ENCODE results near the gene TNFRSF4.

TNFRSF4 gene

DNA sequence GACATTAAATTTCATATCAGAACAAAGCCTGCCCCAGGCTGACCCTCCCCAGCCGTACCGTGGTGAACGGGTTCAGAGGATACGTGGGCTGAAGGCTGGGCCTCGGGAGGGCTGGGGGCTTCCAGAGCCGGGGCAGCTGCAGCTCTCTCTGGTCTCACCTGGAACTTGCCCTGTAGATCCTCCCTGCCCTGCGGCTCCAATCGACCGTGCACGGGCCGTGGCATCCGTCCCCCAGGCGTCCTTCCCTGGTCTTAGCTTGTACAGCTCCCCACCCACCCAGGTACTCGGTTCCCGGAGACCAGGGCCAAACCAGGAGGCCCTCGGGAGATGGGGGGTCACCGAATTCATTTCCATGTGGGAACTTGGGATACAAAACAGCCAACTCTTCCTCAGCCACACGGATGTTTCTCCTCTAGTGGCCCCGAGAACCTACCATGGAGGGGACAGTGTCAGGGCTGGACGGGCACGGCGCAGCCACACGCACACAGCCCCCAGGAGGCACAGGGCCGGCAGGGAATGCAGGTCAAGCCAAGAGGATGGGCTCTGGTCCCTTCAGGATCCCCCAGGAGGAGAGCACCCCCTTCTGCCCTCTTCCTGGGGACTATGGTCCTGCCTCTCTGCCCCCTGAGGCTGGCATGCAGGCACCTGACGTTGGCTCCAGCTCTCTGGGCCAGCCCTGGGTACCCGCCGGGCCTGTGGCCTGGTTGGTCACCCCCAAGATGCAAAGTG is 21.2 kb upstream of the TNFRSF4 start:
- peaks cover 19% of the 10 kb centered on the region for H3K4me1 ChIP-seq

DNA sequence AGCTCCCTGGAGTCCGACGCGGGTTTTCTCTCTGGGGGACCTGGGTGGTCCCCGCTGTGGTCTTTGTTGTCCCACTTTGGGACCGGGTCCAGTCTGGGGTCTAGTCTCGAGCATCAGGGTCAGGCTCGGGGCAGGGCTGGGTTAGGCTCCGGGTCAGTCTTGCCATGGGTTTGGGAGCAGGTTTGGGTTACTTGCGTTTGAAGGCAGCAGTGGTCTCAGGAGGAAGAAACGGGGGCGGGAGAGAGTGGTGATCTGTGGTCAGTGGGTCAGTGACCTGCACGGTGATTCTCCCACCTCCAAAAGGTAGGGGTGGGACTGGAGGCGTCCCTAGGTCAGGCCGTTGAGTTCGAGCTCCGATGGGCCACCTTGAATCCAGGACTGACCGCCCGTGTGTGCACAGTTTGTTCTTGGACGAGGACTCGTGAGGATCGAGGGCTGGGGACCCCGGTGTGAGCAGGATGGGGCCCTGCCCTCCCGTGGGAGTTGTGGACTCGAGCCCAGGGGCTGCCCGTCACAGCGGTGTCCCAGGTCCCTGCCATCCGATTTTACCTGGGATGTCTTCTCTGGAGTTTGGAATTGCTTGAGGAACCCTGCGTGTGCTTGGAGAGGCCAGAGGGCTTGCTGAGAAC is 20.3 kb upstream of the TNFRSF4 start:
- no peak overlapping the region for H3K4me3 ChIP-seq (ENCODE audit: low read depth, low read length)
- H3K27me3 ChIP-seq: peaks cover 20% of the 10 kb centered on the region
- no peak for DNase-seq
- H3K9me3 ChIP-seq: peaks cover 6% of the 10 kb centered on the region
- peaks cover 16% of the 10 kb centered on the region for H3K4me1 ChIP-seq
- TF ChIP-seq, protein P1, sequence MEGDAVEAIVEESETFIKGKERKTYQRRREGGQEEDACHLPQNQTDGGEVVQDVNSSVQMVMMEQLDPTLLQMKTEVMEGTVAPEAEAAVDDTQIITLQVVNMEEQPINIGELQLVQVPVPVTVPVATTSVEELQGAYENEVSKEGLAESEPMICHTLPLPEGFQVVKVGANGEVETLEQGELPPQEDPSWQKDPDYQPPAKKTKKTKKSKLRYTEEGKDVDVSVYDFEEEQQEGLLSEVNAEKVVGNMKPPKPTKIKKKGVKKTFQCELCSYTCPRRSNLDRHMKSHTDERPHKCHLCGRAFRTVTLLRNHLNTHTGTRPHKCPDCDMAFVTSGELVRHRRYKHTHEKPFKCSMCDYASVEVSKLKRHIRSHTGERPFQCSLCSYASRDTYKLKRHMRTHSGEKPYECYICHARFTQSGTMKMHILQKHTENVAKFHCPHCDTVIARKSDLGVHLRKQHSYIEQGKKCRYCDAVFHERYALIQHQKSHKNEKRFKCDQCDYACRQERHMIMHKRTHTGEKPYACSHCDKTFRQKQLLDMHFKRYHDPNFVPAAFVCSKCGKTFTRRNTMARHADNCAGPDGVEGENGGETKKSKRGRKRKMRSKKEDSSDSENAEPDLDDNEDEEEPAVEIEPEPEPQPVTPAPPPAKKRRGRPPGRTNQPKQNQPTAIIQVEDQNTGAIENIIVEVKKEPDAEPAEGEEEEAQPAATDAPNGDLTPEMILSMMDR (IDR thresholded peaks at IDR 0.05; ENCODE audit: low read depth, low read length): no peak
- H3K36me3 ChIP-seq: peaks cover 13% of the 10 kb centered on the region

More for the DNA sequence above, 21.2 kb upstream of the TNFRSF4 start:
- DNase-seq: no peak
- Histone ChIP-seq H3K9me3 (peaks cover 6% of the 10 kb centered on the region), H3K27me3 (peaks cover 29% of the 10 kb centered on the region), H3K4me3 (ENCODE audit: low read depth, low read length) (no peak overlapping the region), H3K36me3 (peaks cover 6% of the 10 kb centered on the region)
- TF ChIP-seq, protein P1 (IDR thresholded peaks at IDR 0.05; ENCODE audit: low read depth, low read length): no peak

GRCh38 chr1:1233567-1233892 is 19.6 kb upstream of the TNFRSF4 start:
- TF ChIP-seq, protein P1 (IDR thresholded peaks at IDR 0.05; ENCODE audit: low read depth, low read length): no peak
- H3K27me3 ChIP-seq: peaks cover 12% of the 10 kb centered on the region
- no peak overlapping the region for H3K4me3 ChIP-seq (ENCODE audit: low read depth, low read length)
- peaks cover 21% of the 10 kb centered on the region for H3K36me3 ChIP-seq
- peaks cover 13% of the 10 kb centered on the region for H3K4me1 ChIP-seq
- peaks cover 6% of the 10 kb centered on the region for H3K9me3 ChIP-seq
- DNase-seq: no peak

GRCh38 chr1:1232796-1233566 is 19.0 kb upstream of the TNFRSF4 start:
- Histone ChIP-seq H3K27me3 (peaks cover 7% of the 10 kb centered on the region), H3K4me1 (peaks cover 8% of the 10 kb centered on the region), H3K36me3 (peaks cover 27% of the 10 kb centered on the region), H3K4me3 (ENCODE audit: low read depth, low read length) (no peak overlapping the region), H3K9me3 (peaks cover 6% of the 10 kb centered on the region)
- no peak for DNase-seq
- TF ChIP-seq, protein P1 (IDR thresholded peaks at IDR 0.05; ENCODE audit: low read depth, low read length): no peak

DNA sequence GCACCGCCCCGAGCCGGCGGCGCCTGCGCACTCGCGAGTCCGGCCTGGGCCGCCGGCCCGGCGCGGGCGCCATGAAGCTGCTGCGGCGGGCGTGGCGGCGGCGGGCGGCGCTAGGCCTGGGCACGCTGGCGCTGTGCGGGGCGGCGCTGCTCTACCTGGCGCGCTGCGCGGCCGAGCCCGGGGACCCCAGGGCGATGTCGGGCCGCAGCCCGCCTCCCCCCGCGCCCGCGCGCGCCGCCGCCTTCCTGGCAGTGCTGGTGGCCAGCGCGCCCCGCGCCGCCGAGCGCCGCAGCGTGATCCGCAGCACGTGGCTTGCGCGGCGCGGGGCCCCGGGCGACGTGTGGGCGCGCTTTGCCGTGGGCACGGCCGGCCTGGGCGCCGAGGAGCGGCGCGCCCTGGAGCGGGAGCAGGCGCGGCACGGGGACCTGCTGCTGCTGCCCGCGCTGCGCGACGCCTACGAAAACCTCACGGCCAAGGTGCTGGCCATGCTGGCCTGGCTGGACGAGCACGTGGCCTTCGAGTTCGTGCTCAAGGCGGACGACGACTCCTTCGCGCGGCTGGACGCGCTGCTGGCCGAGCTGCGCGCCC is 18.3 kb upstream of the TNFRSF4 start, which contains the start of gene B3GALT6:
Gene B3GALT6 (plus strand): TSS at position 30 of the 588 bp plus-strand sequence. CDS start 42 bp downstream, at position 72.
- TF ChIP-seq, protein P1 (IDR thresholded peaks at IDR 0.05; ENCODE audit: low read depth, low read length): no peak
- no peak for DNase-seq
- Histone ChIP-seq H3K27me3 (no peaks in the 10 kb centered on the region; the same call in 1 of the 2 replicates), H3K36me3 (peaks cover 33% of the 10 kb centered on the region), H3K4me1 (peaks cover 3% of the 10 kb centered on the region), H3K4me3 (ENCODE audit: low read depth, low read length) (peak within 1 kb of the TSS; percentile 95), H3K9me3 (peaks cover 6% of the 10 kb centered on the region)
